Esophagus muscularis mucosa (tissue), 4 donors: Measurements from ENCODE around the gene ZFHX3. TPM values are rescaled to one million over a fixed set of nuclear protein-coding genes. Genes with fewer than 3 reads are reported as not detected.

Source experiments
- DNase-seq: peaks from one replicate; pipeline ENCODE4 v3.0.0-alpha.2; 2017; ENCODE audit errors: extremely low spot score
- H3K27ac ChIP-seq, 4 donors: fragments of 200-600 bp; sonication (generic); replicated peaks in 1 of 4; 1 replicate in 3 of 4; 2 replicates in 1 of 4; pipeline ENCODE4 v1.5.1; 2016 to 2019; ENCODE audit warnings: mild to moderate bottlenecking in 1 of 4
- H3K27me3 ChIP-seq, 4 donors: fragments of 200-600 bp; sonication (generic); one replicate each; pipeline versions ENCODE4 v1.5.1 to v1.6.0; 2016 to 2019
- H3K36me3 ChIP-seq, 4 donors: fragments of 200-600 bp; sonication (generic); one replicate each; pipeline ENCODE4 v1.5.1; 2016 to 2019
- H3K4me1 ChIP-seq, 4 donors: fragments of 200-600 bp; sonication (generic); one replicate each; pipeline ENCODE4 v1.5.1; 2016 to 2019
- H3K4me3 ChIP-seq, 4 donors: fragments of 200-600 bp; sonication (generic); 1 replicate in 2 of 4; 2 replicates in 2 of 4; pipeline ENCODE4 v1.5.1; 2016 to 2019; ENCODE audit warnings: mild to moderate bottlenecking in 4 of 4, moderate library complexity in 1 of 4
- H3K9me3 ChIP-seq, 4 donors: fragments of 200-600 bp; sonication (generic); 1 replicate in 3 of 4; 2 replicates in 1 of 4; pipeline ENCODE4 v1.5.1; 2016 to 2019
- EP300 ChIP-seq: sonication (generic); formaldehyde crosslinking; IDR thresholded peaks from one replicate; pipeline ENCODE4 v1.6.1; 2017; ENCODE audit warnings: antibody characterized with exemption
- POLR2A ChIP-seq: fragments of 450-650 bp; IDR thresholded peaks from one replicate; pipeline ENCODE4 v1.6.1; 2017; ENCODE audit warnings: antibody characterized with exemption, moderate library complexity, mild to moderate bottlenecking, low read depth
- POLR2AphosphoS5 ChIP-seq, 2 donors: sonication (generic); formaldehyde crosslinking; IDR thresholded peaks; one replicate each; pipeline ENCODE4 v1.6.1; 2017; ENCODE audit warnings: antibody characterized with exemption in 2 of 2
- WGBS: methylation state at CpG from one replicate; pipeline ENCODE4 v1.1.5; 2018; 5-methylcytosine and 5-hydroxymethylcytosine counted together
- intact Hi-C: fragments of 100-400 bp; cut with DNase I; formaldehyde crosslinking; loops from one replicate; pipeline ENCODE4 v1.15.1; 2023
- total RNA-seq, 4 donors: library from RNA; depleted of rRNA; stranded (reverse); fragments of >200 nt; gene quantifications; one replicate each; pipeline versions ENCODE4 v1.1.0 to v1.2.1, GENCODE V29; 2016
- TF ChIP-seq, protein P1 (sequence below), 3 experiments: fragments of 200-600 bp in 2 of 3; fragments of 450-650 bp in 1 of 3; sonication (generic) in 2 of 3; IDR thresholded peaks; one replicate each; pipeline ENCODE4 v1.5.1; 2017 to 2019; ENCODE audit warnings: antibody characterized with exemption in 3 of 3, mild to moderate bottlenecking in 2 of 3, moderate library complexity in 1 of 3

Gene ZFHX3
- total RNA-seq, 4 donors from 2014 or later = 25.7 to 53.0 (median 30.6) TPM

DNA sequence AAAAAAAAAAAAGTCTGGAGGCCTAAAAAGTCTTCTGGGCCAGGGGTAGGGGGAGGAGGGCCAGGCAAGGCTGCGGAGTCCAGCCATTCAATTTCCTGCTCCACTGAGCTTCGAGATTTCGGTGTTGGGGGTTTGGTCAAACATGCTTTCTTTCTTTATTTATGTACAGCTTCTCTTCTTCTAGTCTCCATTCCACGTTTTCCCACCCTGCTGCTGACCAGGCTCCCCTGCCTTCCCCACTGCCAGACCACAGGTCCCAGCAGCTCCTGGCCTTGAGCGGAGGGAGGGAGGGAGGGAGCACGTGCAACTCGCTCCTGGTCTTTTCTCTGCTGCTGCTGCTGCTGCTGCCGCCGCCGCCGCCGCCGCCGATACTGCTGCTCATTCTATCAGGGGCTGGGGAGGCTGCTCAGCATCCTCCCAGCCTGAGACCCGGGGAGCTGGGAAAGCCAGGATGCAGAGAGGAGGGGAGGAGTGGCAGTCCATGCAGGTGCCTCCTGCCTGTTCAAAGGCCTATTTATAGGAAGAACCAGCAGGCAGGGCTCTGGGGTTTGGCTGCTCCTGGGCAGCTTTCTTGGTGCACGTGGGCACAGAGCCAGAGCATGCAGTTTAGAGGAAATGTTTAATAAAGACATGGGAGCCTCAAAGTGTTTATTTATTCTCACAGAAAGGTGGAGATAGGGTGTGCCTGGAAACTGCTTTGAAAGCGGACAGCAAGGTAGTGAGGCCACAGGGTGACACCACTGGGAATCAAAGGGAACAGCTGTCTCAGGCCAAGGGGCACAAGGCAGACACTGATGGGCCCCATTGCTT lies 23.4 kb upstream of the ZFHX3 start:
- no peaks in the 10 kb centered on the region for H3K9me3 ChIP-seq
- peak overlapping the region; percentile 73 to 87 (median 86) for H3K27ac ChIP-seq
- peaks cover 0 to 11% (median 5%) of the 10 kb centered on the region in 4 donors for H3K27me3 ChIP-seq
- intact Hi-C loops = loop anchor here (5.0 to 10.0 kb wide), 2 partner anchors 103 to 239 kb away; no protein-coding TSS in a partner anchor
- peak in 1 of 2 donors; percentile 32 for TF ChIP-seq POLR2AphosphoS5 (IDR thresholded peaks at IDR 0.05)
- TF ChIP-seq, protein P1, sequence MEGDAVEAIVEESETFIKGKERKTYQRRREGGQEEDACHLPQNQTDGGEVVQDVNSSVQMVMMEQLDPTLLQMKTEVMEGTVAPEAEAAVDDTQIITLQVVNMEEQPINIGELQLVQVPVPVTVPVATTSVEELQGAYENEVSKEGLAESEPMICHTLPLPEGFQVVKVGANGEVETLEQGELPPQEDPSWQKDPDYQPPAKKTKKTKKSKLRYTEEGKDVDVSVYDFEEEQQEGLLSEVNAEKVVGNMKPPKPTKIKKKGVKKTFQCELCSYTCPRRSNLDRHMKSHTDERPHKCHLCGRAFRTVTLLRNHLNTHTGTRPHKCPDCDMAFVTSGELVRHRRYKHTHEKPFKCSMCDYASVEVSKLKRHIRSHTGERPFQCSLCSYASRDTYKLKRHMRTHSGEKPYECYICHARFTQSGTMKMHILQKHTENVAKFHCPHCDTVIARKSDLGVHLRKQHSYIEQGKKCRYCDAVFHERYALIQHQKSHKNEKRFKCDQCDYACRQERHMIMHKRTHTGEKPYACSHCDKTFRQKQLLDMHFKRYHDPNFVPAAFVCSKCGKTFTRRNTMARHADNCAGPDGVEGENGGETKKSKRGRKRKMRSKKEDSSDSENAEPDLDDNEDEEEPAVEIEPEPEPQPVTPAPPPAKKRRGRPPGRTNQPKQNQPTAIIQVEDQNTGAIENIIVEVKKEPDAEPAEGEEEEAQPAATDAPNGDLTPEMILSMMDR (IDR thresholded peaks at IDR 0.05) = no peak
- H3K4me1 ChIP-seq = peaks cover 48 to 56% (median 54%) of the 10 kb centered on the region in 4 donors
- WGBS = 6% methylated on average over 17 of the region's 17 CpGs
- H3K4me3 ChIP-seq = peak overlapping the region; percentile 39 to 56 (median 44)
- H3K36me3 ChIP-seq = no peaks in the 10 kb centered on the region
- no peak for DNase-seq

DNA sequence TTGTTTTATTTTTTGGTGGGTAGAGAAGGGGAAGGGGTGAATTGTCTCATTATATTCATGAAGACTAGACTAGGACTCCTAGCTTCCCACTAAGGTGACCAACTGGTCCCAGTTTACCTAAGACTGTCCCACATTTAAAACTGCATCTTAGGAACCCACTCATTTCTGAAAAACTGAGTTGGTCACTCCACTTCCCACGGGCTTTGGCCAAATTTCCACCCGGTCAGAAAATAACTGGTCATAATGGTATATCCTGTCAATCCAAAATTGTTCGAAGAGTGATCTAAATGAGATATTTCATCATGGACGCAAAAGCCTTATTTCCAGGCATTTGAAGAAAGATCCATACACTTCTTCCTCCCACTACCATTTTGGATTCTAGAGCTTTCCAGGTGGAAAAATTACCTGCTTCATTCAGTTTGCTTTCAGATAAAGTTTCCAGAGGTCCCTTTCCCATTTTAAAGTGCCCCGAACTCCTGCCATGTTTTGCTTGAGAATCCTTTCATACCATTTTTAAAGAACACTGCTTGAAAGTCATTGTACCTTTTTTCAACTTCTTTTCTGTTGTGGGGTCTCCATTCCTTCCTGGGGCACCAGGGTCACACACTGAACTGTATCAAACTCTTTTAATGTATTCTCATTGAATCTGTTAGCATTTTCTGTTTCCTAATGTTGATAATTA lies 21.8 kb upstream of the ZFHX3 start:
- Histone ChIP-seq H3K27me3 (peaks cover 0 to 26% (median 14%) of the 10 kb centered on the region in 4 donors), H3K4me1 (peaks cover 61 to 70% (median 69%) of the 10 kb centered on the region in 4 donors), H3K27ac (peak overlapping the region; percentile 73 to 87 (median 86)), H3K36me3 (no peaks in the 10 kb centered on the region), H3K4me3 (peak overlapping the region in 1 of 4 donors; percentile 42), H3K9me3 (no peaks in the 10 kb centered on the region)
- intact Hi-C loops = loop anchor here (5.0 to 10.0 kb wide), 2 partner anchors 105 to 237 kb away; no protein-coding TSS in a partner anchor
- 83% methylated on average over 5 of the region's 5 CpGs for WGBS
- TF ChIP-seq POLR2AphosphoS5 (IDR thresholded peaks at IDR 0.05) (no peak), EP300 (no peak), POLR2A (no peak)
- TF ChIP-seq, protein P1 (IDR thresholded peaks at IDR 0.05) = no peak
- DNase-seq = no peak

DNA sequence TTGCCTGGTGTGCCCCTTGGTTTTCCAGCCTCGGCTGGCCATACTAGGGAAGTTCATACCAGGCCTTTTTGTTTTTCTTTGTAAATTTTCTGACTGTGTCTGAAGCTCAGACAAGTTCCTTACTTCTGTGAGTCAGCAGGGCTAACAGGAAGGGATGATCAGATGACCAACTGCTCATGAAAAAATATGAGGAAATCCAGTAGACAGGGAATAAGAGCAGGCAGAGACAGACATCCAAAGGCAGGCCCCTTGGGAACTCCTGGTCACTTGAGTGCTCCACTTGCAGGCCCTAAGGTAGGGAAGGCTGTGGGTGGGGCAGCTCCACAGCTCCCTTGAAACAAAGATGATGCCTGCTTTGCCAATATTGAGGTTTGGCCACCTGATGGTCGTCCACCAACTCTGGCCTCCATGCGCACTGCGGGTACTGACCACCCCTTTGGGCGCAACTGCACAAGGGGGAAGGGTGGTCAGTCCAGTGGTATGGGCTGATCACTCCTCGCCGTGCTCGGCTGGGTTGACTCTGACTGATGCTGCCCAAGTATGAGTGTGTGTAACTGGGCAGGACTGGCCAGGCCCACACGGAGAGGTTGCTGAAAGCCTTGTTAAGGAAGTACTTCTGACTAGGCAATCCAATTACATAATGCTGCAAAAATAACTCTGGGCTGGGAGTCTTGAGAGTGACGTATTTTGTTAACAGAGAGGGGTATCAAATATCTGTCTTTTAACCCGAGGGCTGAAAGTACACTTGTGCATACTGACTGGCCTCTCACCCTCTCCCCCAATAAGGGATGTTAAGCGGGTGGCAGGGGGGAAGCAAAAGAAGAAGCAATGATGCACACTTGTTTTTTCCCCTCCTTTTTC lies 20.8 kb upstream of the ZFHX3 start:
- H3K27me3 ChIP-seq = peaks cover 0 to 35% (median 20%) of the 10 kb centered on the region in 4 donors
- H3K4me3 ChIP-seq = no peak overlapping the region
- no peak for DNase-seq
- 39% methylated on average over 11 of the region's 12 CpGs for WGBS
- no peaks in the 10 kb centered on the region for H3K9me3 ChIP-seq
- no peak for TF ChIP-seq EP300
- peak; percentile 78 to 81 for TF ChIP-seq POLR2AphosphoS5 (IDR thresholded peaks at IDR 0.05)
- peak; percentile 42 for TF ChIP-seq POLR2A
- TF ChIP-seq, protein P1 (IDR thresholded peaks at IDR 0.05) = no peak
- H3K4me1 ChIP-seq = peaks cover 65 to 78% (median 74%) of the 10 kb centered on the region in 4 donors
- intact Hi-C loops = no loop called here
- H3K27ac ChIP-seq = peak overlapping the region; percentile 73 to 87 (median 86)
- no peaks in the 10 kb centered on the region for H3K36me3 ChIP-seq

DNA sequence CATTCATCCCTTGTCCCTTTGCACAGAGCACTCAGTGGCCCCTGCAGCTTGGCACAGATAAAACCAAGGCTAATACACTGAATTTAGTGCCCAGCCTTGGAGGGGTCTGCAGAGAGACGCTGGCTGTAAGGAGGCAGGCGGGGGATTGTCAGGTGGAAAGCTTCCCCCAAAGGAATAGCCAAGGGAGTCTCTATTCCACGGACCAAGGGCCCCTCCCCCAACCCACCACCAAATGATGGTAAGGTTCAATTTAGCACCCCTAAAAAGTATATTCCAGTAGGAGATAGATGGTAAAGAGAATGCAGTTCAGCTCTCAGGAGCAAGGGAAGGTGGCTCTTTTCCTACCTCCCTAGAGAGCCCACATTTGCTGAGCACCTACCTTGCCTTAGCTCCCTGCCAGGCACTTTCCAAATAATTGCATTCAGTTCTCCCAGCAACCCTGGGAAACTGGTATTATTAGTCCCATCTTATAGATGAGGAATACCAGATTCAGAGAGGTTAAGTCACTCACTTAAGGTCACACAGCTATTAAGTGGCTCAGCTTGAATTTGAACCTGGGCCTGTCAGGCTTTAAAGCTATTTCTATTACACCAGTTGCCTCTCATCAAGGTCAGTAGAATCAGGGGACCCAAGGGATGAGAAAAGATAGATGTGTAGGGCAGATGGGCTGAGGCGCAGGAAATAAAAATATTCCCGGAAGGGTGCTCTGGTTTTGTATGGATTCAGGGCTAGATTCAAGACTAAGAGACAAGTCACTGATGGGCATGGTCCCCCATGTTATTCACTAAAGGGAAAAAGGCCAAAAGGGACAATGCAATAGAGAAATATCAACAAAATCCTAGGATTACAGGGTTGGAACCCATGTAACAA lies 20.0 kb upstream of the ZFHX3 start:
- 82% methylated on average over 5 of the region's 5 CpGs for WGBS
- TF ChIP-seq POLR2A (no peak), EP300 (no peak), POLR2AphosphoS5 (IDR thresholded peaks at IDR 0.05) (no peak)
- TF ChIP-seq, protein P1 (IDR thresholded peaks at IDR 0.05) = no peak
- Histone ChIP-seq H3K27ac (peak overlapping the region; percentile 73 to 87 (median 86)), H3K4me1 (peaks cover 68 to 84% (median 78%) of the 10 kb centered on the region in 4 donors), H3K9me3 (no peaks in the 10 kb centered on the region), H3K36me3 (no peaks in the 10 kb centered on the region), H3K4me3 (no peak overlapping the region), H3K27me3 (peaks cover 0 to 44% (median 24%) of the 10 kb centered on the region in 4 donors)
- intact Hi-C loops = no loop called here
- DNase-seq = no peak
